H9 (cell line): ENCODE results near the gene EIF4E. TPM values are rescaled to one million over a fixed set of nuclear protein-coding genes. Genes with fewer than 3 reads are reported as not detected.

ENCODE experiments used
- DNase-seq: peaks from one replicate; pipeline ENCODE4 v3.0.0-alpha.2; 2017
- H2AFZ ChIP-seq: one replicate; pipeline ENCODE4 v1.6.1; 2013; ENCODE audit warnings: mild to moderate bottlenecking, low read length, control low read depth, moderate library complexity
- H2AK5ac ChIP-seq: 2 replicates; pipeline ENCODE4 v1.6.1; 2013; ENCODE audit warnings: low read length, control low read depth, mixed read lengths; ENCODE audit not compliant: insufficient read length
- H2BK120ac ChIP-seq: one replicate; pipeline ENCODE4 v1.6.1; 2013; ENCODE audit warnings: low read depth, mild to moderate bottlenecking, low read length, control low read depth, inconsistent platforms; ENCODE audit not compliant: poor library complexity, severe bottlenecking
- H2BK12ac ChIP-seq: 2 replicates; pipeline ENCODE4 v1.6.1; 2013; ENCODE audit warnings: low read length, control low read depth, mixed read lengths, low read depth; ENCODE audit not compliant: insufficient read length
- H2BK15ac ChIP-seq: 2 replicates; pipeline ENCODE4 v1.6.1; 2013; ENCODE audit warnings: low read depth, low read length, control low read depth
- H2BK20ac ChIP-seq: one replicate; pipeline ENCODE4 v1.6.1; 2013; ENCODE audit warnings: low read depth, mild to moderate bottlenecking, low read length, control low read depth, inconsistent platforms; ENCODE audit not compliant: poor library complexity, severe bottlenecking
- H2BK5ac ChIP-seq: 2 replicates; pipeline ENCODE4 v1.6.1; 2013; ENCODE audit warnings: low read length, control low read depth, mixed read lengths; ENCODE audit not compliant: insufficient read length
- H3K14ac ChIP-seq: 2 replicates; pipeline ENCODE4 v1.6.1; 2013; ENCODE audit warnings: low read length, control low read depth; ENCODE audit not compliant: insufficient read depth
- H3K18ac ChIP-seq: 2 replicates; pipeline ENCODE4 v1.6.1; 2013; ENCODE audit warnings: low read depth, mild to moderate bottlenecking, mixed read lengths, low read length, control low read depth; ENCODE audit not compliant: insufficient read length
- H3K23ac ChIP-seq: 2 replicates; pipeline ENCODE4 v1.6.1; 2013; ENCODE audit warnings: low read length, control low read depth, mixed read lengths, low read depth; ENCODE audit not compliant: insufficient read length
- H3K23me2 ChIP-seq: 2 replicates; pipeline ENCODE4 v1.6.1; 2013; ENCODE audit warnings: low read depth, mild to moderate bottlenecking, mixed read lengths, low read length, control low read depth; ENCODE audit not compliant: insufficient read length, poor library complexity, severe bottlenecking
- H3K27ac ChIP-seq: 2 replicates; pipeline ENCODE4 v1.5.1; 2013; ENCODE audit warnings: low read length, control low read depth, mixed read lengths, low read depth; ENCODE audit not compliant: insufficient read length
- H3K27me3 ChIP-seq: 2 replicates; pipeline ENCODE4 v1.6.1; 2013; ENCODE audit warnings: low read length, control low read depth, inconsistent platforms; ENCODE audit not compliant: insufficient read depth
- H3K4ac ChIP-seq: 2 replicates; pipeline ENCODE4 v1.6.1; 2013; ENCODE audit warnings: low read depth, mild to moderate bottlenecking, control low read depth, inconsistent platforms, low read length, moderate library complexity
- H3K4me1 ChIP-seq: 2 replicates; pipeline ENCODE4 v1.6.1; 2013; ENCODE audit warnings: low read length, control low read depth, inconsistent platforms; ENCODE audit not compliant: insufficient read depth
- H3K4me2 ChIP-seq: 2 replicates; pipeline ENCODE4 v1.6.1; 2013; ENCODE audit warnings: low read length, control low read depth, mixed read lengths; ENCODE audit not compliant: insufficient read length, insufficient read depth
- H3K56ac ChIP-seq: 2 replicates; pipeline ENCODE4 v1.6.1; 2013; ENCODE audit warnings: low read depth, mild to moderate bottlenecking, mixed read lengths, low read length, control low read depth; ENCODE audit not compliant: insufficient read length
- H3K79me1 ChIP-seq: 2 replicates; pipeline ENCODE4 v1.6.1; 2013; ENCODE audit warnings: low read depth, mild to moderate bottlenecking, moderate library complexity, low read length, control low read depth, inconsistent platforms; ENCODE audit not compliant: insufficient read depth, poor library complexity, severe bottlenecking
- H3K79me2 ChIP-seq: 2 replicates; pipeline ENCODE4 v1.6.1; 2013; ENCODE audit warnings: low read length, control low read depth, inconsistent platforms; ENCODE audit not compliant: insufficient read depth
- H3K9ac ChIP-seq: 2 replicates; pipeline ENCODE4 v1.6.1; 2013; ENCODE audit warnings: low read length, control low read depth, mixed read lengths; ENCODE audit not compliant: insufficient read length; ENCODE audit errors: extremely low read depth
- H3K9me3 ChIP-seq: one replicate; pipeline ENCODE4 v1.6.1; 2013; ENCODE audit warnings: low read depth, low read length, inconsistent platforms; ENCODE audit not compliant: control insufficient read depth
- H3T11ph ChIP-seq: one replicate; pipeline ENCODE4 v1.6.1; 2013; ENCODE audit warnings: mild to moderate bottlenecking, low read length, control low read depth, inconsistent platforms
- H4K20me1 ChIP-seq: one replicate; pipeline ENCODE4 v1.6.1; 2013; ENCODE audit not compliant: control insufficient read depth, insufficient read length, insufficient read depth
- H4K5ac ChIP-seq: 2 replicates; pipeline ENCODE4 v1.6.1; 2013; ENCODE audit warnings: low read depth, mild to moderate bottlenecking, mixed read lengths, low read length, control low read depth; ENCODE audit not compliant: insufficient read length
- H4K8ac ChIP-seq: replicated peaks from 2 replicates; pipeline ENCODE4 v1.6.1; 2013; ENCODE audit warnings: low read length, control low read depth, mixed read lengths, low read depth; ENCODE audit not compliant: insufficient read length
- H4K91ac ChIP-seq: 2 replicates; pipeline ENCODE4 v1.6.1; 2013; ENCODE audit warnings: low read depth, mild to moderate bottlenecking, moderate library complexity, mixed read lengths, low read length, control low read depth; ENCODE audit not compliant: insufficient read length
- H3K27ac Mint-ChIP-seq, 3 experiments: 2 replicates in 2 of 3; 3 replicates in 1 of 3; pipeline ENCODE4 v1.8.0; 2020 to 2021; ENCODE audit warnings: mixed read lengths in 3 of 3, mild to moderate bottlenecking in 1 of 3, moderate library complexity in 1 of 3
- H3K27me3 Mint-ChIP-seq: 2 replicates; pipeline ENCODE4 v1.8.0; 2021; ENCODE audit warnings: low read depth, mild to moderate bottlenecking, moderate library complexity, mixed read lengths
- H3K36me3 Mint-ChIP-seq, 3 experiments: 2 replicates in 2 of 3; 3 replicates in 1 of 3; pipeline ENCODE4 v1.8.0; 2020 to 2021; ENCODE audit warnings: low read depth in 3 of 3, mixed read lengths in 3 of 3; ENCODE audit not compliant: insufficient read depth in 1 of 3
- H3K4me1 Mint-ChIP-seq, 2 experiments: 2 replicates each; pipeline ENCODE4 v1.8.0; 2020; ENCODE audit warnings: mixed read lengths in 2 of 2
- H3K4me3 Mint-ChIP-seq, 2 experiments: 2 replicates in 1 of 2; 3 replicates in 1 of 2; pipeline ENCODE4 v1.8.0; 2020 to 2021; ENCODE audit warnings: mild to moderate bottlenecking in 2 of 2, mixed read lengths in 2 of 2, moderate library complexity in 1 of 2
- H3K9me3 Mint-ChIP-seq, 2 experiments: 2 replicates in 1 of 2; 3 replicates in 1 of 2; pipeline ENCODE4 v1.8.0; 2020; ENCODE audit warnings: mild to moderate bottlenecking in 2 of 2, mixed read lengths in 2 of 2, moderate library complexity in 1 of 2
- WGBS: extraction: QIAGEN DNeasy Blood & Tissue Kit; methylation state at CpG from one replicate; pipeline ENCODE4 v1.1.7; 2013; ENCODE audit warnings: missing lambda C conversion rate, low lambda C conversion rate, mixed read lengths; ENCODE audit not compliant: insufficient read length; ENCODE audit errors: extremely low coverage; 5-methylcytosine and 5-hydroxymethylcytosine counted together
- total RNA-seq: library from RNA; stranded (reverse); gene quantifications from 2 replicates; pipeline ENCODE4 v1.2.1, GENCODE V29; 2021
- TF ChIP-seq, protein P1 (sequence below): fragments of 200-600 bp; sonication (generic); conservative IDR thresholded peaks from 3 replicates; pipeline ENCODE4 v1.8.0; 2021; ENCODE audit warnings: antibody characterized with exemption, mild to moderate bottlenecking

EIF4E gene
- total RNA-seq, 1 experiment from 2014 or later: 163 TPM

DNA sequence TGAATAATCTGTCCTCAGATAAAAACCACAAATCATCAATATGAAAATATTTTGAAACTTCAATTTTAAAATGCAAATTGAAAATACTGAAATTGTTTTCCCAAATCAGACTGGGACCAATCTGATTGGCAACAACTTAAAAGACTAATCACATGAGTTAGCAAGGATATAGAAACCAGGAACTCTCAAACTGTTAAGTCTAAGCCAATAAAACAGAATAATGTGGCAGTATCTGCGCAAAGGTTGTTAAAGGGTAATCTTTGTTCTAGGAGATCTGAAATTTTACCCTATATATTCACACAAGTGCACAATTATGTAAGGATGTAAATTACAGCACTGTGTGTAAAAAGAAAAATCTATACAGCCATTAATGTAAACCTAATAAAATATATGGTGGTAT is 29.7 kb downstream of the EIF4E start:
- H3K27ac Mint-ChIP-seq: no peak overlapping the region
- H3K14ac ChIP-seq: no peak overlapping the region
- H2BK15ac ChIP-seq: no peak overlapping the region
- WGBS: no CpG with 5 or more reads among the region's 1 CpG
- peaks cover 40 to 75% (median 63%) of the 10 kb centered on the region in 3 experiments; a peak in 6 of 7 replicates for H3K36me3 Mint-ChIP-seq
- peaks cover 3% of the 10 kb centered on the region for H4K20me1 ChIP-seq
- peaks cover 19% of the 10 kb centered on the region; the same call in 1 of the 2 replicates for H3K79me2 ChIP-seq
- H2BK5ac ChIP-seq: no peak overlapping the region
- H2BK20ac ChIP-seq: no peak overlapping the region
- H2BK12ac ChIP-seq: no peak overlapping the region
- no peak for DNase-seq
- H3K4me2 ChIP-seq: no peak overlapping the region
- no peak overlapping the region for H2AK5ac ChIP-seq
- no peak overlapping the region for H3K4me3 Mint-ChIP-seq
- H3K56ac ChIP-seq: no peak overlapping the region
- no peak overlapping the region for H3K27ac ChIP-seq
- H3K9ac ChIP-seq: no peak overlapping the region
- H3K4ac ChIP-seq: no peak overlapping the region
- H2BK120ac ChIP-seq: no peak overlapping the region
- peaks cover 11% of the 10 kb centered on the region for H3K79me1 ChIP-seq
- no peak overlapping the region for H4K91ac ChIP-seq
- H4K8ac ChIP-seq: no peak overlapping the region
- H2AFZ ChIP-seq: no peak overlapping the region
- H3K18ac ChIP-seq: no peak overlapping the region
- H3T11ph ChIP-seq: no peak overlapping the region
- peaks cover 2% of the 10 kb centered on the region; the same call in 1 of the 2 replicates for H3K4me1 ChIP-seq
- peaks cover 9 to 10% of the 10 kb centered on the region in 2 experiments; a peak in 3 of 4 replicates for H3K4me1 Mint-ChIP-seq
- H3K27me3 ChIP-seq: no peaks in the 10 kb centered on the region
- H3K23me2 ChIP-seq: no peaks in the 10 kb centered on the region
- H3K9me3 Mint-ChIP-seq: no peaks in the 10 kb centered on the region
- H3K23ac ChIP-seq: no peak overlapping the region
- TF ChIP-seq, protein P1, sequence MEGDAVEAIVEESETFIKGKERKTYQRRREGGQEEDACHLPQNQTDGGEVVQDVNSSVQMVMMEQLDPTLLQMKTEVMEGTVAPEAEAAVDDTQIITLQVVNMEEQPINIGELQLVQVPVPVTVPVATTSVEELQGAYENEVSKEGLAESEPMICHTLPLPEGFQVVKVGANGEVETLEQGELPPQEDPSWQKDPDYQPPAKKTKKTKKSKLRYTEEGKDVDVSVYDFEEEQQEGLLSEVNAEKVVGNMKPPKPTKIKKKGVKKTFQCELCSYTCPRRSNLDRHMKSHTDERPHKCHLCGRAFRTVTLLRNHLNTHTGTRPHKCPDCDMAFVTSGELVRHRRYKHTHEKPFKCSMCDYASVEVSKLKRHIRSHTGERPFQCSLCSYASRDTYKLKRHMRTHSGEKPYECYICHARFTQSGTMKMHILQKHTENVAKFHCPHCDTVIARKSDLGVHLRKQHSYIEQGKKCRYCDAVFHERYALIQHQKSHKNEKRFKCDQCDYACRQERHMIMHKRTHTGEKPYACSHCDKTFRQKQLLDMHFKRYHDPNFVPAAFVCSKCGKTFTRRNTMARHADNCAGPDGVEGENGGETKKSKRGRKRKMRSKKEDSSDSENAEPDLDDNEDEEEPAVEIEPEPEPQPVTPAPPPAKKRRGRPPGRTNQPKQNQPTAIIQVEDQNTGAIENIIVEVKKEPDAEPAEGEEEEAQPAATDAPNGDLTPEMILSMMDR: no peak
- no peaks in the 10 kb centered on the region for H3K27me3 Mint-ChIP-seq
- no peak overlapping the region for H4K5ac ChIP-seq
- H3K9me3 ChIP-seq: no peaks in the 10 kb centered on the region
